Medulla oblongata (tissue), 1 donor: ENCODE results near the gene NDE1.
"Not testable (repeated sequence)": the region's sequence is repeated elsewhere in the genome, so short reads cannot be mapped to it uniquely, and the experiment has no call there.

Experiments used
- DNase-seq: peaks from one replicate; pipeline ENCODE4 v3.0.0-alpha.2; 2015; ENCODE audit errors: extremely low spot score

The NDE1 gene

DNA sequence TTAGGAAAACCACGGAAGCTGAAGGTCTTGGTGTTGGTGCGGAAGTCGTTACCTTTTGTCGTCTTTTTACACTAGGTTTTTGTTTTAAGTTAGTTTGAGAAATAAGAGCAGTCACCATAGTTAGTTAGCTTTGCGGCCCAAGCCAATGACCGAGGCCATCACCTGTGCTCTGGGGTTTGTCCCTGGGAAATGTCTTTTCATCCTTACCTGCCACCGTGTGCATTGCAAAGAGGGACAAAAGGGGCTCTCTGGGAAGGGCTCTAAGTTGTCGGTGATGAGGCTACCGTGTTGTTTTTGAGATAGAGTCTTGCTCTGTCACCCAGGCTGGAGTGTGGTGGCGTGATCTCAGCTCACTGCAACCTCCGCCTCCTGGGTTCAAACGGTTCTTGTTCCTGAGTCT is 49.8 kb downstream of the NDE1 start:
- DNase-seq, result no peak

- DNase-seq, result no peak
Measured at GRCh38 chr16:15701367-15701766, 51.3 kb downstream of the NDE1 start.

DNA sequence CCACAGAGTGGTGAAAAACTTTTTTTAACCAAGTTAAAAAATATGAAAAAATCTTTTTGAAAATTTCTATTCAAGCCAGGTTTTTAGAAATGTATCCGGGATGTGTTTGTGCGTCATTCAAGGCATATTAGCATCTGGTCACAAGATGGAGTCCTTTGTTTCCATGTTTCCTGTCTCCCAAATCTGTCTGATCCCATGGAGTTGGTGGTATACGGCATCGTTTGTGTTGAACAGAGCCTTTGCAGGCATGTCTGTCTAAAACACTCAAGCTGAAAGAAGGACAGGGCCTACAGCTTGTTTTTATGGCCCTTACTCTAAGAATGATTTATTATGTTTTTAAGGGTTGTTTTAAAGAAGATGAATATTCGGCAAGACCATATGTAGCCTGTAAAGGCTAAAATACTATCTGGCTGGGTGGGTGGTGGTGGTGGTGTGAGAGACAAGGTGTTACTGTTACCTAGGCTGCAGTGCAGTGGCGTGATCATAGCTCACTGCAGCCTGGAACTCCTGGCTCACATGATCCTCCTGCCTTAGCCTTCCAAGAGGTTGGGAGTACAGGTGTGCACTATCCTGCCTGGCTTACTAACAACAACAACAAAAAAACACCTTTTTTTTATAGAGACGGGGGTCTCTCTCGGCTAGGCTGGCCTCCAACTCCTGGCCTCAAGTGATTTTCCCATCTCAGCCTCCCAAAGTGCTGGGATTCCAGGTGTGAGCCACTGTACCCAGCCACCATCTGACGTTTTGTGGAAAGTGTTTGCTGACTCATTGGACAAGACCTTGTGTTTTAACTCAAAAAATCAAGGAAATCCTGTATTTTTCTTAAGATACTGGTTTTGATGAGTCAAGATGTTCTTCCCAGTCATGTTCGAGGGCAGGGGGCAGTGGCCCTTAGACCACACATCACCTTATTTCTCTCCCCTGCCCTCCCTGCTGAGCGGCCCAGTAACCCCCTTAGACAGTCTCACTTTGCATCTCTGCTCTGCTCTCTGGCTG is 52.2 kb downstream of the NDE1 start:
- DNase-seq, result no peak

DNA sequence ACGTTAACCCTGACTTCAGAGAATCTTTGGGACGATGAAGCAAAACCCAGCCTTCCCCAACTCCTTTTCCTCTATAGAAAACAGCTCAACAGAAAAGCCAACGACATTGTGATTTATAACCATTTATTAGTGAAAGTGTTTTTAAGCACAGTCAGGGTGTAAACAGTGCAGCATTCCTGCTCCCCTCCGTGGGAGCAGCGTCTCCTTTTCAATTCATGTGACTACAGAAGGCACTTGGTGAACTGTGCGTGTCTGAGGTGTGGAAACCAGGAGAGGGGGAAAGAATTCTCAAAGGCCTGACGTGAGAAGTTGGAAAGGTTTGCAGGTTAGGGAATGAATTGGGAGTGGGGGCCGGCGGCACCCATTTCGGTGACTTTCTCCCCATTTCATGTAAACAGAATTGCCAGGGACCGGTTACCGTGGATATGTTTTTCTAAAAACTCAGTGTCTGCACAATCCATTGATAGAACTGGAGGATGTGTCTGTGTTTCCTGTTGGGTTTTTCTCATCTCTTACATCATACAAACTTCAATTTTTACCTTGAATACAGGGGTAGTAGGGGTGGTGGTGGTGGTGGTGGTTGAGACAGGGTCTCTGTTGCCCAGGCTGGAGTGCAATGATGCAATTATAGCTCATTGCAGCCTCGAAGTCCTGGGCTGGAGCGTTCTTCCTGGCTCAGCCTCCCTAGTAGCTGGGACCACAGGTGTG is 53.1 kb downstream of the NDE1 start:
- DNase-seq, result no peak

GRCh38 chr16:15704545-15704987 is 54.5 kb downstream of the NDE1 start:
- DNase-seq, result peak; percentile 93

GRCh38 chr16:15705064-15705565 is 55.1 kb downstream of the NDE1 start:
- no peak for DNase-seq

DNA sequence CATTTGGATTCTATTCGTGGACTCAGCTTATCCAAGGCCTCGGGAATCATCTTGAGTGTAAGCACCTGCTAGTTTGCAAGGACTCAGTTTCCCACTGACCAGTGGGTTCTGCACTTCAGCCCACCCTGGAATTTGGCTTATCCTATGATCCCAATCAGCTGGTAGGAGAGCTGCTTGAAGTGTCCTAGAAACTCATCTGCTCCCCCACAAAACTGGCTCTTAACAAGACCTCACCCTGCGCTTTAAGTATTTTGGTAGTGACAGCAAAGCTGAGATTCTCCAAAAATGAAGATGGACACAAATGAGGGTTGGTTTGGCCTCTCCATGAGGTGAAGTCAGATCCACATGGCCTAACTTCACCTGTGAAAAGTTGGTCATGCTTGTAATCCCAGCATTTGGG is 57.3 kb downstream of the NDE1 start:
- DNase-seq, result no peak

GRCh38 chr16:15708096-15708495 is 58.1 kb downstream of the NDE1 start:
- DNase-seq, result no peak

- DNase-seq, result no peak
Measured at GRCh38 chr16:15708997-15709396, 59.0 kb downstream of the NDE1 start.

DNA sequence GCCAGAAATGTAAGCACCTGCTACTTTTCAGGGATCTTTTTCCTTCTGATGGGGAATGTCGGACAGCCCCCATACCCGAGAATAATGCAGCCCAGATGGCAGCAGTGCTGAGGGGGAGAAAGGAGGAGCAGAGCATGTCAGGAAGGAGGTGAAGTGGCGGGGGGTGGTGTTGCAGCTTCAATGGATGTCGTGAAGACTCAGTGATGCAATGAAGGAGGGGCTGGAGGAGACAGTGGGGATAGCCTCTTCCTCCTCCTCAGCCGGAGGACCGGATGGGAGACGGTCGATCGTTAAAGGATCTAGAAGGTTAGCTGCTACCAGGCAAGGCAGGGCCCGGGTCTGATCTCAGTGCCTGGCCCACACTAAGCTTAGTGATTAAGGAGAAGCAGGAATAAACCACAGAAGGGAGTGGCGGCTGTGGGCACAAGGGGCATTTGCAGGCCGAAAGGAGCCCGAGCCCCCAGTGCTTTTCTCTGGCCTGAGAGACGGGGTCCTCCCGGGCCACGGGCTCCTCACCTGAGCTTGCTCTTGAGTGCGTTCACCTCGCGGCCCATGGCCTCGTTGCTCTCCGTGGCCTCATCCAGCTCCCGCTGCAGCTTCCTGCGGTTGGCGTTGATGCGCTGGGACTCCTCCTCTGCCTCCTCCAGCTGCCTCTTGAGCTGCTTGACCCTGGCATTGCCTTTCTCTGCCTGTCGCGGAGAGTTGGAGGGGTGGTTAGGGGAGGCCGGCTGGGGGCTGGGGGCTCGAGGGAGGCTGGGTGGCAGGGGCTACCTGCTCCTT is 64.5 kb downstream of the NDE1 start:
- no peak for DNase-seq

DNA sequence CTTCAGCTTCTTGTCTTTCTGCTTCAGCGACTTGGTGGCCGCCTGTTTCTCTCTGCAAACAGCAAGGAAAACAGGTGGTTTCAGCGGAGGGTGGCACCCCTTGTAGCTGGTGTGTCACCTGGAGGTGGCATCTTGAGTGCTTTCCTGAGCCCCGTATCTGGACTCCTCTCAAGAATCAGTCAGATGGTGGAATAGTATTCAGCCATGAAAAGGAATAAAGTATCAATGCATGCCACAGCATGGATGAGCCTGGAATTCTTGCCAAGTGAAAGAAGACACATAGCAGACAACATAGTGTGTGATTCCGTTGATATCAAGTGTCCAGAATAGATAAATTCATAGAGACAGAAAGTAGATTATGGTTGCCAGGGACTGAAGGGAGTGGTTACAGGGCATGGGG is 65.2 kb downstream of the NDE1 start:
- no peak for DNase-seq

- DNase-seq, result no peak
Measured at GRCh38 chr16:15716694-15717447, 66.8 kb downstream of the NDE1 start.

- no peak for DNase-seq
Measured at GRCh38 chr16:15721018-15721417, 71.0 kb downstream of the NDE1 start.

DNA sequence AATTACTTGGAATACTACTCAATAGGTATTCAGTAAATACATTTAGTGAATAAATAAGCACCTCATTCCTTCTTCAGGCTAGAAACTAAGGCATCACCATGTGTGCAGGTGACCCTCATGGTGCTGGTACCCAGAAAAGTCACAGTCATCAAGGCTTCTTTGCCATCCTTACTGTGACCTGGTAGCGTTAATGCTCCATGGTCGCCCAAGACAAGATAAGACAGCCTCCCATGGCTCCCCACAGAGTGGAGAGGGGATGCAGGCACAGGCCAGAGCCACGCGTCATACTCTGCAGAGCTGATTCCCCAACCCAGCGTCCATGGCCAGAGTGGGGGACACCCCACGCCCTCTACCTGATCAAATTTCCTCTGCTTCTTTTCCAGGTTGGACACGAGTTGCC is 73.8 kb downstream of the NDE1 start:
- DNase-seq, result no peak

DNA sequence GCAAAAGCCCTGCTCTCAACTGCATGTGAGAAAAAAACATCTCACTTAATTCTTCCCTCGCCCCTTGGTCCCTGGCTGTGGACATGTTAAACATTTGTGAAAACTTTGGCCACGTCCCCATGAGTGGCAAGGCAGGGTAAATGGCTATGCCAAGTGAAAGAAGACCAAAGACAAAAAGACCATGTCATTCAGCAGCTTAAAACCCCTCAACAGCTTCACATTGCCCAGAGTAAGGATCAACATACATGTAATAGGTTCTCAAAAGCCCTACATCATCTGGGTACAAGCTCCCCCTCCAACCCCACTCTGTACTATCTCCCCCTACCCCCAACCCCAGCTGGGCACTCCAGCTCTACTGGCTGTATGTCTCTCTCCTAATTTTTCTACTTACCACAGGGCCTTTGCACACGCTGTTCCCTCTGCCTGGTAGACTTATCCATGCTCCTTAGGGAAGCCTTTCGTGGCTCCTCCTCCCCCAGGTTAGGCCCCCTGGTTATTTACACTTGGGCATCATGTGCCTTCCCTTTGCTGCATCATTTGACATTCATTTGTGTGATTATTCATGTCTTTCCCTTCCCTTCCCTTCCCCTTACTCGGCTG is 75.7 kb downstream of the NDE1 start:
- no peak for DNase-seq

- no peak for DNase-seq
Measured at GRCh38 chr16:15726715-15727114, 76.7 kb downstream of the NDE1 start.

DNA sequence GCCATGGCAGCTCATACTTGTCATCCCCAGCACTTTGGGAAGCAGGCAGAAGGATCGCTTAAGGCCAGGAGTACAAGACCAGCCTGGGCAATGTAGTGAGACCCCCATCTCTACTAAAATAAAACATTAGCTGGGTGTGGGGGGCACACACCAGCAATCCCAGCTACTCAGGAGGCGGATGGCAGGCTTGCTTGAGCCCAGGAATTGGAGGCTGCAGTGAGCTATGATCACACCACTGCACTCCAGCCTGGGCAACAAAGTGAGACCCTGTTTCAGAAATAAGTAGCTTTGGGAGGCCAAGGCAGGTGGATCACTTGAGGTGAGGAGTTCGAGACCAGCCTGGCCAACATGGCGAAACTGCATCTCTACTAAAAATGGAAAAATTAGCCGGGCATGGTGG is 77.7 kb downstream of the NDE1 start:
- not testable (repeated sequence) for DNase-seq

- no peak for DNase-seq
Measured at GRCh38 chr16:15729152-15729551, 79.1 kb downstream of the NDE1 start.

GRCh38 chr16:15732416-15732815 is 82.4 kb downstream of the NDE1 start:
- no peak for DNase-seq

DNA sequence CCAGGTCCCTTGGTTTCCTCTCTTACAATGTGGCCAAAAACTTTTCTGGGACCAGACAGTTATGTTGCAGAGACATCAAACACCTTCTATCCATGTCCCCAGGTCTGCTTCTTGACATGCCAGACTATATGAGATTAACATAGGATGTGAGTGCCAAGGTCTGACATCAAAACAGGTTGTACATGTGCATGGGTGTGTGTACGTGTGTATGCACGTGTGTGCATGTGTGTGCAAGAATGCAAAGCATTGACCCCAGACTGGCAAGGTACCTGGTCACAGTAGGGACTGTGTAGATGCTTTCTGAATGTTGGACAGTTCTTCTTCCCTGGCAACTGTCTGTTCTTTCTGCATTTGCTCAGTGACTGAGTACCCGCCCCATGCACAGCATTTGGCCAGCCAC is 85.6 kb downstream of the NDE1 start:
- no peak for DNase-seq

DNA sequence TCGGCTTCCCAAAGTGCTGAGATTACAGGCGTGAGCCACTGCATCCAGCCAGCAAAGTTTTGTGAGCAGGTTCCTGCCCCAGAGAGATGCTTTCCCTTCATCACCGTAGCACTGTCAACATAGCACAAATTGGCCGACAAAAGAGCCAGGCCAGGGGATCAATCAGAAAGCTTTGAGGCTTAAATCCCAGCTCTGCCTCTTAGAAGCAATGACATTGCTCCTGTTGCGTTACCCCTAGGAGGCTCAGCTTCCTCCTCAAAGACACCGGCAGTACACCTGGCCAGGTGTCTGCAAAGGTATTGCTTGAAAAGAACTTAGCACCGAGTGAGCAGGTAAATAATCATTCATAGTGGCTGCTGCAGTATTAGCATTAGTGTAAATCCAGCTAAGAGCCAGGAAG is 86.5 kb downstream of the NDE1 start:
- DNase-seq, result no peak
